GM12892 (cell line): Measurements from ENCODE around the gene CTXN3.
"Not testable (repeated sequence)": the region's sequence is repeated elsewhere in the genome, so short reads cannot be mapped to it uniquely, and the experiment has no call there.

ENCODE experiments used
- POLR2A ChIP-seq: IDR thresholded peaks from 2 replicates; pipeline ENCODE4 v1.6.1; 2011; ENCODE audit warnings: low read depth, low read length, control low read depth
- POLR2AphosphoS5 ChIP-seq: IDR thresholded peaks from 2 replicates; pipeline ENCODE4 v1.6.1; 2011; ENCODE audit warnings: low read depth, low read length, control low read depth
- TAF1 ChIP-seq: IDR thresholded peaks from 2 replicates; pipeline ENCODE4 v1.6.1; 2011; ENCODE audit warnings: low read depth, mild to moderate bottlenecking, control low read depth, low read length, borderline replicate concordance

DNA sequence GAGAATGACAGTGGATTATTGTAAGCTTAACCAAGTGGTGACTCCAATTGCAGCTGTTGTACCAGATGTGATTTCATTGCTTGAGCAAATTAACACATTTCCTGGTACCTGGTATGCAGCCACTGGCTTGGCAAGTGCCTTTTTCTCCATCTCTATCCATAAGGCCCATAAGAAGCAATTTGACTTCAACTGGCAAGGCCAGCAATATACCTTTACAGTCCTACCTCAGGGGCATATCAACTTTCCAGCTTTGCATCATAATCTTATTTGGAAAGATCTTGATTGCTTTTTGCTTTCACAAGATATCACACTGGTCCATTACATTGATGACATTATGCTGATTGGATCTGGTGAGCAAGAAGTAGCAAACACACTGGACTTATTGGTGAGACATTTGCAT, 28.1 kb downstream of the CTXN3 start:
- TF ChIP-seq POLR2A, TAF1, POLR2AphosphoS5: not testable (repeated sequence)
